Measurements from ENCODE around the gene TSPAN31. TPM values are rescaled to one million over a fixed set of nuclear protein-coding genes. Genes with fewer than 3 reads are reported as not detected.
"Not testable (repeated sequence)": the region's sequence is repeated elsewhere in the genome, so short reads cannot be mapped to it uniquely, and the experiment has no call there.

TSPAN31 gene
- total RNA-seq, 1 donor from 2014 or later, result 18.6 TPM

- Mint-ChIP-seq H3K27me3 (ENCODE audit: low read depth, unreplicated experiment) (no peaks in the 10 kb centered on the region), H3K27ac (ENCODE audit: unreplicated experiment) (no peak overlapping the region), H3K4me1 (ENCODE audit: low read depth, unreplicated experiment) (no peaks in the 10 kb centered on the region), H3K4me3 (ENCODE audit: unreplicated experiment) (no peak overlapping the region), H3K36me3 (ENCODE audit: low read depth, unreplicated experiment) (peaks cover 21% of the 10 kb centered on the region), H3K9me3 (ENCODE audit: unreplicated experiment) (no peaks in the 10 kb centered on the region)
- Histone ChIP-seq H3K36me3 (ENCODE audit: insufficient read depth, low read length) (peaks cover 19% of the 10 kb centered on the region), H3K9ac (ENCODE audit: low read length) (no peak overlapping the region), H3K9me3 (ENCODE audit: insufficient read depth, low read depth, low read length) (no peaks in the 10 kb centered on the region), H2AFZ (ENCODE audit: low read depth, low read length) (no peak overlapping the region), H3K27ac (ENCODE audit: low read depth, low read length) (no peak overlapping the region), H3K4me3 (ENCODE audit: insufficient read depth, low read depth, low read length) (no peak overlapping the region), H3K79me2 (ENCODE audit: insufficient read depth, low read length) (no peaks in the 10 kb centered on the region), H3K4me1 (ENCODE audit: insufficient read depth, low read length) (no peaks in the 10 kb centered on the region), H3K27me3 (ENCODE audit: insufficient read depth, low read length) (no peaks in the 10 kb centered on the region), H4K20me1 (ENCODE audit: insufficient read depth, low read length) (no peaks in the 10 kb centered on the region), H3K4me2 (ENCODE audit: low read length) (no peak overlapping the region)
- TF ChIP-seq CTCF (IDR thresholded peaks at IDR 0.05; ENCODE audit: insufficient read depth, low read depth, low read length) (no peak), EZH2 (IDR thresholded peaks at IDR 0.05; ENCODE audit: insufficient read depth, low read length) (no peak)
- DNase-seq (ENCODE audit: low read depth) (no peak), FAIRE-seq (no peak)
These were observed 31.6 kb upstream of the TSPAN31 start for GRCh38 chr12:57713209-57713608.

DNA sequence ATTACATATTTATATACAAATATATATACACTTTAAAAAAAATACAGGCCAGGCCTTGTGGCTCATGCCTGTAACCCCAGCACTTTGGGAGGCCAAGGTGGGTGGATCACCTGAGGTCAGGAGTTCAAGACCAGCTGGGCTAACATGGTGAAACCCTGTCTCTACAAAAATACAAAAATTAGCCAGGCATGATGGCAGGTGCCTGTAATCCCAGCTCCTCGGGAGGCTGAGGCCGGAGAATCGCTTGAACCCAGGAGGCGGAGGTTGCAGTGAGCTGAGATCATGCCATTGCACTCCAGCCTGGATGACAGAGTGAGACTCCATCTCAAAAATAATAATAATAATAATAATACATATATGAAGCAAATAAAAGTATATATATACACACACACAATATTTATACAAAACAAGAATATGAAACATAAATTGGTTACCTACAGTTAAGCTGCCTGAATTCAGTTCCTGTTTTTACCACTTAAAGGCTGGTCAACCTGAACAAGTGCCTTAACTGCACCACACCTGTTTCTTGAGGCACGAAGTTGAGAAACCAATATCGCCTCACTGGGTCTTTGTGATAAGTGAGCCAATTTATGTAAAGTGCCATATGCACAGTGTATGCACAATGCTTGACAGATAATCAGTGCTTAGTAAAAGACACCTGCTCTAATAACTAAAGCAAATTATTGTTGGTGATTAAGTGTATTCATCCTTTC is 29.6 kb upstream of the TSPAN31 start:
- H3K4me1 Mint-ChIP-seq (ENCODE audit: low read depth, unreplicated experiment); H3K9me3 Mint-ChIP-seq (ENCODE audit: unreplicated experiment); H2AFZ ChIP-seq (ENCODE audit: low read depth, low read length); H3K9me3 ChIP-seq (ENCODE audit: insufficient read depth, low read depth, low read length); H4K20me1 ChIP-seq (ENCODE audit: insufficient read depth, low read length); H3K4me1 ChIP-seq (ENCODE audit: insufficient read depth, low read length); H3K9ac ChIP-seq (ENCODE audit: low read length); H3K4me2 ChIP-seq (ENCODE audit: low read length); DNase-seq (ENCODE audit: low read depth); FAIRE-seq; H3K4me3 Mint-ChIP-seq (ENCODE audit: unreplicated experiment); H3K79me2 ChIP-seq (ENCODE audit: insufficient read depth, low read length); H3K27ac ChIP-seq (ENCODE audit: low read depth, low read length); H3K4me3 ChIP-seq (ENCODE audit: insufficient read depth, low read depth, low read length); H3K27me3 ChIP-seq (ENCODE audit: insufficient read depth, low read length); H3K27ac Mint-ChIP-seq (ENCODE audit: unreplicated experiment); H3K27me3 Mint-ChIP-seq (ENCODE audit: low read depth, unreplicated experiment): not testable (repeated sequence)
- H3K36me3 ChIP-seq (ENCODE audit: insufficient read depth, low read length), result peaks cover 28% of the 10 kb centered on the region
- H3K36me3 Mint-ChIP-seq (ENCODE audit: low read depth, unreplicated experiment), result peaks cover 34% of the 10 kb centered on the region

DNA sequence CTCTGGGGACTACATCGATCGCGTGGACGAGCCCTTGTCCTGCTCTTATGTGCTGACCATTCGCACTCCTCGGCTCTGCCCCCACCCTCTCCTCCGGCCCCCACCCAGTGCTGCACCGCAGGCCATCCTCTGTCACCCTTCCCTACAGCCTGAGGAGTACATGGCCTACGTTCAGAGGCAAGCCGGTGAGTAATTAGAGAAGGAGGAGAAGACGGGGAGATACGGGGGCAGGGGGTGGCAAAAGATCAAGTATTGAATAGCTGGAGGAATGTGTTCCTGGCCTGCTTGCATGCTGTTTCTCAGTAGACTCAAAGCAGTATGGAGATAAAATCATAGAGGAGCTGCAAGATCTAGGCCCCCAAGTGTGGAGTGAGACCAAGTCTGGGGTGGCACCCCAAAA is 29.1 kb upstream of the TSPAN31 start:
- DNase-seq (ENCODE audit: low read depth) (no peak), FAIRE-seq (no peak)
- no peaks in the 10 kb centered on the region for H3K9me3 ChIP-seq (ENCODE audit: insufficient read depth, low read depth, low read length)
- Mint-ChIP-seq H3K4me1 (ENCODE audit: low read depth, unreplicated experiment) (no peaks in the 10 kb centered on the region), H3K4me3 (ENCODE audit: unreplicated experiment) (no peak overlapping the region), H3K36me3 (ENCODE audit: low read depth, unreplicated experiment) (peaks cover 34% of the 10 kb centered on the region), H3K27ac (ENCODE audit: unreplicated experiment) (no peak overlapping the region), H3K9me3 (ENCODE audit: unreplicated experiment) (no peaks in the 10 kb centered on the region), H3K27me3 (ENCODE audit: low read depth, unreplicated experiment) (no peaks in the 10 kb centered on the region)
- H4K20me1 ChIP-seq (ENCODE audit: insufficient read depth, low read length), result no peaks in the 10 kb centered on the region
- H2AFZ ChIP-seq (ENCODE audit: low read depth, low read length), result no peak overlapping the region
- no peaks in the 10 kb centered on the region for H3K27me3 ChIP-seq (ENCODE audit: insufficient read depth, low read length)
- H3K4me3 ChIP-seq (ENCODE audit: insufficient read depth, low read depth, low read length), result no peak overlapping the region
- no peak overlapping the region for H3K9ac ChIP-seq (ENCODE audit: low read length)
- TF ChIP-seq EZH2 (IDR thresholded peaks at IDR 0.05; ENCODE audit: insufficient read depth, low read length) (no peak), CTCF (IDR thresholded peaks at IDR 0.05; ENCODE audit: insufficient read depth, low read depth, low read length) (no peak)
- no peaks in the 10 kb centered on the region for H3K4me1 ChIP-seq (ENCODE audit: insufficient read depth, low read length)
- H3K36me3 ChIP-seq (ENCODE audit: insufficient read depth, low read length), result peaks cover 28% of the 10 kb centered on the region
- no peak overlapping the region for H3K27ac ChIP-seq (ENCODE audit: low read depth, low read length)
- no peaks in the 10 kb centered on the region for H3K79me2 ChIP-seq (ENCODE audit: insufficient read depth, low read length)
- no peak overlapping the region for H3K4me2 ChIP-seq (ENCODE audit: low read length)

All from astrocyte (in vitro differentiated cells and primary cell).